ENCODE data around the gene CDHR2.
"Not testable (repeated sequence)": the region's sequence is repeated elsewhere in the genome, so short reads cannot be mapped to it uniquely, and the experiment has no call there.

DNA sequence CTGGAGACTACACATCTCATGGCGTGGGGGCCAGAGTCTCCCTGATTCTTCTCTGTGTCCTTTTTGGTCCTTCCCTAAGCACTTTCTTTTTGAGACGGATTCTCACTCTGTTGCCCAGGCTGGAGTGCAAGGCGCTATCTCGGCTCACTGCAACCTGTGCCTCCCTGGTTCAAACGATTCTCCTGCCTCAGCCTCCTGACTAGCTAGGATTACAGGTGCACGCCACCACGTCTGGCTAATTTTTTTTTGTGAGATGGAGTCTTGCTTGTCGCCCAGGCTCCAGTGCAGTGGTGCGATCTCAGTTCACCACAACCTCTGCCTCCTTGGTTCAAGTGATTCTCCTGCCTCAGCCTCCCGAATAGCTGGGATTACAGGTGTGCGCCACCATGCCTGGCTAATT, 1.8 kb downstream of the CDHR2 start:
- TF ChIP-seq, protein P1, sequence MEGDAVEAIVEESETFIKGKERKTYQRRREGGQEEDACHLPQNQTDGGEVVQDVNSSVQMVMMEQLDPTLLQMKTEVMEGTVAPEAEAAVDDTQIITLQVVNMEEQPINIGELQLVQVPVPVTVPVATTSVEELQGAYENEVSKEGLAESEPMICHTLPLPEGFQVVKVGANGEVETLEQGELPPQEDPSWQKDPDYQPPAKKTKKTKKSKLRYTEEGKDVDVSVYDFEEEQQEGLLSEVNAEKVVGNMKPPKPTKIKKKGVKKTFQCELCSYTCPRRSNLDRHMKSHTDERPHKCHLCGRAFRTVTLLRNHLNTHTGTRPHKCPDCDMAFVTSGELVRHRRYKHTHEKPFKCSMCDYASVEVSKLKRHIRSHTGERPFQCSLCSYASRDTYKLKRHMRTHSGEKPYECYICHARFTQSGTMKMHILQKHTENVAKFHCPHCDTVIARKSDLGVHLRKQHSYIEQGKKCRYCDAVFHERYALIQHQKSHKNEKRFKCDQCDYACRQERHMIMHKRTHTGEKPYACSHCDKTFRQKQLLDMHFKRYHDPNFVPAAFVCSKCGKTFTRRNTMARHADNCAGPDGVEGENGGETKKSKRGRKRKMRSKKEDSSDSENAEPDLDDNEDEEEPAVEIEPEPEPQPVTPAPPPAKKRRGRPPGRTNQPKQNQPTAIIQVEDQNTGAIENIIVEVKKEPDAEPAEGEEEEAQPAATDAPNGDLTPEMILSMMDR (IDR thresholded peaks at IDR 0.05 in 4 of 5, conservative IDR thresholded peaks at IDR 0.05 in 1 of 5) = not testable (repeated sequence)
- TF ChIP-seq POLR2A (IDR thresholded peaks at IDR 0.05) = not testable (repeated sequence)

All from gastrocnemius medialis (tissue), 4 donors.